ENCODE data around the gene WFDC12. TPM values are rescaled to one million over a fixed set of nuclear protein-coding genes. Genes with fewer than 3 reads are reported as not detected.

Gene WFDC12
- total and polyA plus RNA-seq, 2 donors (not counting 1 experiment from before 2014, with no cell fraction given) = not detected

DNA sequence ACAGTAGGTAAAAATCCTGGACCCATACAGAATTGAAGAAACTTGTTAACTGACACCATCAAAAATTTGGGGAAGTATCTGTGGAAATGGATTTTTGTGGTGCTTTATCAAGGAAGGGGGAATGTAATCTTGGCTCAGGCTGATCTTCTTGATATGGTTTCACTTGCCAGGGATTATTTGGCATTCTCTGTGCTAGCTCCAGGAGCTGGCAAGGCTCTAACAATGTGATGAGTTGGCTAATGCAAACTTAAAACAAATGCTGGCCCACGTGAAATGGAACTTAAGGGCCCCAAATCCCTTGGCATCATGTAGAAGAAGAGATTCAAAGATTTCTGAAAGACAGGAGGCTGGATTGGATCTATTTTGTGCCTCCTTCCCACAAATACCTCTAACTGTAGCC, 36.5 kb downstream of the WFDC12 start:
- Histone ChIP-seq H3K4me2 (replicated peaks; ENCODE audit: low read depth, low read length, poor library complexity, severe bottlenecking) (peak overlapping the region; percentile 16), H3K9ac (ENCODE audit: low read length) (no peak overlapping the region), H3K4me3 (ENCODE audit: control extremely low read depth in 1 of 5, extremely low read depth in 1 of 5, insufficient read depth in 1 of 5, low read depth in 2 of 5, low read length in 4 of 5) (no peak overlapping the region), H3K36me3 (replicated peaks in 1 of 2; ENCODE audit: control extremely low read depth in 1 of 2, control insufficient read depth in 1 of 2, extremely low read depth in 1 of 2, insufficient read depth in 2 of 2, low read length in 1 of 2) (peaks cover 3 to 5% of the 10 kb centered on the region in 2 experiments), H3K9me3 (ENCODE audit: control extremely low read depth in 1 of 3, control insufficient read depth in 2 of 3, insufficient read depth in 1 of 3, low read length in 2 of 3) (peaks cover 0 to 2% (median 0%) of the 10 kb centered on the region in 3 donors), H3K4me1 (ENCODE audit: control insufficient read depth in 2 of 2, insufficient read depth in 2 of 2, low read length in 2 of 2) (peaks cover 11 to 14% of the 10 kb centered on the region in 2 donors), H4K20me1 (ENCODE audit: control insufficient read depth, insufficient read depth, low read length, poor library complexity, severe bottlenecking) (no peaks in the 10 kb centered on the region), H3K27me3 (replicated peaks in 1 of 4; ENCODE audit: control extremely low read depth in 1 of 4, control insufficient read depth in 3 of 4, insufficient read depth in 4 of 4, low read length in 3 of 4) (no peaks in the 10 kb centered on the region), H3K27ac (ENCODE audit: low read length in 2 of 2) (peak overlapping the region in 1 of 2 donors; percentile 15), H3K79me2 (ENCODE audit: control insufficient read depth, insufficient read depth, low read length) (no peaks in the 10 kb centered on the region), H2AFZ (ENCODE audit: insufficient read depth, low read depth, low read length, poor library complexity, severe bottlenecking) (no peak overlapping the region)
- H3K9me3 Mint-ChIP-seq (ENCODE audit: insufficient read depth) = no peaks in the 10 kb centered on the region
- H3K4me1 Mint-ChIP-seq = peaks cover 28% of the 10 kb centered on the region
- H3K4me3 Mint-ChIP-seq = no peak overlapping the region
- WGBS (ENCODE audit: insufficient coverage) = no CpG with 5 or more reads among the region's 1 CpG
- TF ChIP-seq EZH2 (IDR thresholded peaks at IDR 0.05; ENCODE audit: borderline replicate concordance, insufficient read depth, low read depth, low read length, poor library complexity, severe bottlenecking) = no peak
- no peak for DNase-seq
- H3K27ac Mint-ChIP-seq = peak overlapping the region; percentile 29
- POLR2A ChIA-PET = no interaction called here
- CTCF ChIA-PET = interaction anchor here (1.2 to 2.2 kb wide), 2 partner anchors 9 to 44 kb away, joined by 3 to 7 read pairs; no protein-coding TSS in a partner anchor
- no peaks in the 10 kb centered on the region for H3K27me3 Mint-ChIP-seq
- ATAC-seq (ENCODE audit: low read depth) = no peak
- intact Hi-C loops (cut with micrococcal nuclease) = no loop called here

DNA sequence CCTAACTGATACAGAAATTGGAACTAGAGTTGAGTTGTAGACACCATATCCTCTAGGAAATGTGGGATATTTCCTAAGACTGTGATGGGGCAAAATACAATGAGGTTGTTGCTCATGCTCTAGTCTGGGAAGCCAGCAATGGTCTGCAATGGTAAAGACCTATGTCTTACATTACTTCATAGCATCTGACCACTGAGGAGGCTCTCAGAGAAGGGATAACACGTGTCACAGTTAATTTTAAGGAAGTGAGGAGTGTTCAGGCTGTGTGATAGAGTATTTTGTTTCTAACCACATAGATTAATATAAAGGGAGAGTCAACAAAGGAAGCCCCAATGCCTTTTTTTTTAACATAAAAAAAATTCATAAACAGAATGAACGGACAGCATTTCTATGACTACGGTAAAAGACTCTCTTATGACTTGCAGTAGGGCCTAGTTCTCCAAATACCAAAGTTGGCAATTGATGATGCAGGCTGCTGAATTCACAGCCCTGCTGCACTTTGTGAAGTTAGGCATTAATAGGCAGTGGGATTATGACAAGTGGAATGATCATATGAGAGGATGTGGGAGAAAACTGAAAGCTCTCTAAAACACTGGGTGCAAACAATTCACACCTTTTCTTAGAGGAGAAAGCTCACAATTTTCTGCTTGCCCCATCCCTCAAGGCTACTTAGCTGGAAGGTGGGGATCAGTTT, 37.0 kb downstream of the WFDC12 start:
- POLR2A ChIA-PET = no interaction called here
- Mint-ChIP-seq H3K27ac (peak overlapping the region; percentile 29), H3K4me1 (peaks cover 28% of the 10 kb centered on the region), H3K4me3 (no peak overlapping the region), H3K9me3 (ENCODE audit: insufficient read depth) (no peaks in the 10 kb centered on the region), H3K27me3 (no peaks in the 10 kb centered on the region)
- Histone ChIP-seq H3K4me3 (ENCODE audit: control extremely low read depth in 1 of 5, extremely low read depth in 1 of 5, insufficient read depth in 1 of 5, low read depth in 2 of 5, low read length in 4 of 5) (no peak overlapping the region), H3K9ac (ENCODE audit: low read length) (no peak overlapping the region), H3K9me3 (ENCODE audit: control extremely low read depth in 1 of 3, control insufficient read depth in 2 of 3, insufficient read depth in 1 of 3, low read length in 2 of 3) (peaks cover 0 to 7% (median under 1%) of the 10 kb centered on the region in 3 donors), H3K4me1 (ENCODE audit: control insufficient read depth in 2 of 2, insufficient read depth in 2 of 2, low read length in 2 of 2) (peaks cover 11 to 14% of the 10 kb centered on the region in 2 donors), H3K4me2 (replicated peaks; ENCODE audit: low read depth, low read length, poor library complexity, severe bottlenecking) (peak overlapping the region; percentile 16), H4K20me1 (ENCODE audit: control insufficient read depth, insufficient read depth, low read length, poor library complexity, severe bottlenecking) (no peaks in the 10 kb centered on the region), H3K79me2 (ENCODE audit: control insufficient read depth, insufficient read depth, low read length) (no peaks in the 10 kb centered on the region), H2AFZ (ENCODE audit: insufficient read depth, low read depth, low read length, poor library complexity, severe bottlenecking) (no peak overlapping the region), H3K27me3 (replicated peaks in 1 of 4; ENCODE audit: control extremely low read depth in 1 of 4, control insufficient read depth in 3 of 4, insufficient read depth in 4 of 4, low read length in 3 of 4) (no peaks in the 10 kb centered on the region), H3K36me3 (replicated peaks in 1 of 2; ENCODE audit: control extremely low read depth in 1 of 2, control insufficient read depth in 1 of 2, extremely low read depth in 1 of 2, insufficient read depth in 2 of 2, low read length in 1 of 2) (peaks cover 7 to 11% of the 10 kb centered on the region in 2 experiments), H3K27ac (ENCODE audit: low read length in 2 of 2) (peak overlapping the region in 1 of 2 donors; percentile 15)
- no CpG with 5 or more reads among the region's 3 CpGs for WGBS (ENCODE audit: insufficient coverage)
- no peak for ATAC-seq (ENCODE audit: low read depth)
- CTCF ChIA-PET = interaction anchor here (0.6 to 2.2 kb wide), 3 partner anchors 9 to 44 kb away, joined by 3 to 17 read pairs (median 7); no protein-coding TSS in a partner anchor
- intact Hi-C loops (cut with micrococcal nuclease) = no loop called here
- TF ChIP-seq EZH2 (IDR thresholded peaks at IDR 0.05; ENCODE audit: borderline replicate concordance, insufficient read depth, low read depth, low read length, poor library complexity, severe bottlenecking) (no peak), CTCF (IDR thresholded peaks at IDR 0.05) (no peak)
- no peak for DNase-seq

Measured in B cell (primary cell).